GM18861 (cell line): ENCODE data around the gene MAN2A2.

Source experiments
- ATAC-seq: cut with Tn5 transposase; IDR thresholded peaks from one replicate; pipeline ENCODE4 v1.9.1; 2021; ENCODE audit not compliant: unreplicated experiment

Gene MAN2A2

GRCh38 chr15:90883976-90884718 is 19.0 kb upstream of the MAN2A2 start, which contains the start of gene FES:
Gene FES (plus strand): TSS chr15:90884504. CDS start chr15:90885046, 542 bp downstream.
- ATAC-seq = no peak

- no peak for ATAC-seq
These were observed 18.2 kb upstream of the MAN2A2 start for GRCh38 chr15:90884719-90885431.

GRCh38 chr15:90885432-90886290 is 17.4 kb upstream of the MAN2A2 start:
- peak; percentile 37 for ATAC-seq

- ATAC-seq = no peak
These were observed 16.8 kb upstream of the MAN2A2 start for GRCh38 chr15:90886291-90886614.

GRCh38 chr15:90887037-90887481 is 16.0 kb upstream of the MAN2A2 start:
- ATAC-seq = no peak

- no peak for ATAC-seq
These were observed 13.8 kb upstream of the MAN2A2 start for GRCh38 chr15:90889313-90889730.

GRCh38 chr15:90889736-90890456 is 13.2 kb upstream of the MAN2A2 start:
- no peak for ATAC-seq

- no peak for ATAC-seq
These were observed 12.3 kb upstream of the MAN2A2 start for GRCh38 chr15:90890839-90891238.

GRCh38 chr15:90891346-90891949 is 11.7 kb upstream of the MAN2A2 start:
- ATAC-seq = no peak

GRCh38 chr15:90892023-90892422 is 11.1 kb upstream of the MAN2A2 start:
- no peak for ATAC-seq

GRCh38 chr15:90892498-90893174 is 10.5 kb upstream of the MAN2A2 start:
- no peak for ATAC-seq

- no peak for ATAC-seq
These were observed 9.7 kb upstream of the MAN2A2 start for GRCh38 chr15:90893175-90894090.

GRCh38 chr15:90895571-90896117 is 7.5 kb upstream of the MAN2A2 start:
- ATAC-seq = no peak

- ATAC-seq = peak; percentile 59
These were observed 5.9 kb upstream of the MAN2A2 start for GRCh38 chr15:90897131-90897655.

GRCh38 chr15:90901175-90902039 is 1.7 kb upstream of the MAN2A2 start:
- ATAC-seq = no peak

- peak; percentile 64 for ATAC-seq
These were observed 862 bp upstream of the MAN2A2 start for GRCh38 chr15:90902040-90902839.
